Effector memory CD4-positive, alpha-beta T cell (primary cell): Measurements from ENCODE around the gene IDE.

Experiments
- DNase-seq, 3 donors: peaks; one replicate each; pipeline ENCODE4 v3.0.0-alpha.2; 2020
- H3K27ac ChIP-seq: 2 replicates; pipeline ENCODE4 v1.7.0; 2013; ENCODE audit warnings: mild to moderate bottlenecking, low read length, moderate library complexity; ENCODE audit not compliant: insufficient read depth, poor library complexity, severe bottlenecking
- H3K27me3 ChIP-seq: replicated peaks from 2 replicates; pipeline ENCODE4 v1.7.0; 2013; ENCODE audit warnings: mild to moderate bottlenecking, low read length; ENCODE audit not compliant: insufficient read depth, control insufficient read depth, poor library complexity, severe bottlenecking
- H3K36me3 ChIP-seq: 2 replicates; pipeline ENCODE4 v1.7.0; 2013; ENCODE audit warnings: mild to moderate bottlenecking, low read length, moderate library complexity; ENCODE audit not compliant: control insufficient read depth, insufficient read depth
- H3K4me1 ChIP-seq: 2 replicates; pipeline ENCODE4 v1.7.0; 2013; ENCODE audit warnings: low read length, mild to moderate bottlenecking; ENCODE audit not compliant: control insufficient read depth, insufficient read depth, poor library complexity, severe bottlenecking
- H3K4me3 ChIP-seq: 2 replicates; pipeline ENCODE4 v1.7.0; 2013; ENCODE audit warnings: low read length, low read depth, mild to moderate bottlenecking; ENCODE audit not compliant: insufficient read depth, poor library complexity, severe bottlenecking
- H3K9me3 ChIP-seq: 2 replicates; pipeline ENCODE4 v1.7.0; 2013; ENCODE audit warnings: mild to moderate bottlenecking, low read length, moderate library complexity; ENCODE audit not compliant: control insufficient read depth

IDE gene

DNA sequence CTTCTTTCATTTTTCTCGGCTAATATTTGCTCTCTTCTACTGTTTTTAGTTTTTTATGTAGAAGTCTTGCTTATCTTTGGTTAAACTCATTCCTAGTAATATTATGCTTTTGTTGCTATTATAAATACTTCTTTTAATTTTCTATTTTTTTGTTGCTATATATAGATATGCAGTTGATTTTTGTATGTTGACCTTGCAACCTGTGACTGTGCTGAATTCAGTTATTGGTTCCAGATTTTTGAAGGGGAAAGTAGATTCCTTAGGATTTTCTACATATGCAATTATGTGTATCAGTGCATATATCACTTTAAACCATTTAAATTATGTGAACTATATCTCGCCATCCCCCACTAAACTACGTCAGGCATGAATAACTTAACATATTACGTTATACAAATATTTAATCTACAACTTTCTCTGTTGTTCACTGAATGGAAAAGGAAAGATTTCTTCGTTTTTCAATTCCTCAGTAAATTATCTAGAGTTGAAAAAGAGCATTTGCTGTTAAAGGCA, 71.5 kb downstream of the IDE start:
- H3K4me1 ChIP-seq: no peaks in the 10 kb centered on the region
- DNase-seq: no peak
- no peaks in the 10 kb centered on the region for H3K27me3 ChIP-seq
- no peak overlapping the region for H3K4me3 ChIP-seq
- H3K36me3 ChIP-seq: peaks cover 14% of the 10 kb centered on the region
- no peak overlapping the region for H3K27ac ChIP-seq
- H3K9me3 ChIP-seq: no peaks in the 10 kb centered on the region

- no peaks in the 10 kb centered on the region for H3K27me3 ChIP-seq
- no peaks in the 10 kb centered on the region for H3K9me3 ChIP-seq
- no peaks in the 10 kb centered on the region for H3K4me1 ChIP-seq
- H3K27ac ChIP-seq: no peak overlapping the region
- no peak overlapping the region for H3K4me3 ChIP-seq
- no peak for DNase-seq
- peaks cover 18% of the 10 kb centered on the region for H3K36me3 ChIP-seq
Observed at GRCh38 chr10:92493362-92493761, 80.5 kb downstream of the IDE start.

- Histone ChIP-seq H3K27me3 (no peaks in the 10 kb centered on the region), H3K4me1 (no peaks in the 10 kb centered on the region), H3K4me3 (no peak overlapping the region), H3K9me3 (no peaks in the 10 kb centered on the region), H3K27ac (no peak overlapping the region), H3K36me3 (peaks cover 19% of the 10 kb centered on the region)
- no peak for DNase-seq
Observed at GRCh38 chr10:92492748-92493240, 81.1 kb downstream of the IDE start.

DNA sequence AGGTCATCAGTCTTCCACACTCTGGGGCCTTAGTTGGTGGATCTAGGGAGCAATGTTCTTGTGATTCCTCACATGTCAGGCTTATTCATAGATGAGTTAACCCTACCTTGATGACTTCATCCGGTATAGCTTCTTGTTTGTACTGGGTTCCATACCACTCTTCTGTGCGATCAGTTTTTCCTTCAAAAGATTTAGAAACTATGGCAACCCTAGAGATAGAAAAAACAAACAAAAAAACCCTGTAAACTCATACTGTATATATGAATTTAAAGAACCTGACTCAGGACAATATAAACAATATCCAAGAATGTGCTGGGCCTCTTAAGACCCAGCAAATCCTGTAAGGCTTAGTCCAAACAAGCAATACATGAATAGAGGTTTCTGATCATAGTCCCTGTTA, 83.5 kb downstream of the IDE start:
- H3K4me3 ChIP-seq: no peak overlapping the region
- DNase-seq: no peak
- no peaks in the 10 kb centered on the region for H3K9me3 ChIP-seq
- no peak overlapping the region for H3K27ac ChIP-seq
- peaks cover 36% of the 10 kb centered on the region for H3K36me3 ChIP-seq
- H3K27me3 ChIP-seq: no peaks in the 10 kb centered on the region
- H3K4me1 ChIP-seq: no peaks in the 10 kb centered on the region

GRCh38 chr10:92486637-92487036, 87.3 kb downstream of the IDE start:
- no peaks in the 10 kb centered on the region for H3K4me1 ChIP-seq
- DNase-seq: no peak
- H3K36me3 ChIP-seq: peaks cover 44% of the 10 kb centered on the region
- no peaks in the 10 kb centered on the region for H3K9me3 ChIP-seq
- no peak overlapping the region for H3K4me3 ChIP-seq
- no peak overlapping the region for H3K27ac ChIP-seq
- no peaks in the 10 kb centered on the region for H3K27me3 ChIP-seq

DNA sequence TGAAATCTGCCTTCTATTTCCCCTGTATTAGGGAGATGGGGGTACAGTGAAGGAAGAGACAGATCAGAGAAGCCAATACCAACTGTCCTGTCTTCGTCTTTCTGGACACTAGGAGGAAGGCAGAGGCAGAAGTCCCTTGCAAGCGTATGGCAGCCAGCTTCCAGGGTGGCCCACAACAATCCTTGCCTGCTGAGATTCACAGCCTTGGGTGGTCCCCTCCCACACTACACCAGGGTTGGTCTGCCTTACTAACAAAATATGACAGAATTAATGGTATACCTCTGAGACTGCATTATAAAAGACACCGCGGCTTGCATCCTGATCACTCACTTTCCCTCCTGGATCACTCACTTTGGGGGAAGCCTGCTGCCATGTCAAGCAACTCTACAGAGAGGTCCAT, 90.4 kb downstream of the IDE start:
- DNase-seq: no peak
- no peak overlapping the region for H3K27ac ChIP-seq
- peaks cover 50% of the 10 kb centered on the region for H3K36me3 ChIP-seq
- H3K27me3 ChIP-seq: no peaks in the 10 kb centered on the region
- H3K4me1 ChIP-seq: no peaks in the 10 kb centered on the region
- no peaks in the 10 kb centered on the region for H3K9me3 ChIP-seq
- H3K4me3 ChIP-seq: no peak overlapping the region

DNA sequence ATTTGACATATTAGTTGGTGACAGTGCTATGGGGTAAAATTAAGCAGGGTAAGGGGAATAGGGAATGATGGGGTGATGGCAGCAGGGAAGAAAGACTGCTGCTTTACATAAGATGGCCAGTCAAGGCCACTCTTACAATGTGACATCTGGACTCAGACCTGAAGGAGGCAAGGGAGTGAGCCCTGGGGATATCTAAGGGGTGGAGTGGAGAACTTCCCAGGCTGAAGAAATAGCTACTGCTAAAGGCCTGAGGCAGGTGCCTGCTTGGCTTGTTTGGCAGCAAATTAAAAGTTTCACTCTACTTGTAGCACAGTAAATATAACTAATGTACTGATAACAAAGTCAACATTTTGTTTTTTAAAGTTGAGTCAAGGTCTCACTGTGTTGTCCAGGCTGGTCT, 93.5 kb downstream of the IDE start:
- no peaks in the 10 kb centered on the region for H3K9me3 ChIP-seq
- H3K27me3 ChIP-seq: no peaks in the 10 kb centered on the region
- peaks cover 34% of the 10 kb centered on the region for H3K36me3 ChIP-seq
- no peak overlapping the region for H3K27ac ChIP-seq
- no peak for DNase-seq
- H3K4me3 ChIP-seq: no peak overlapping the region
- H3K4me1 ChIP-seq: no peaks in the 10 kb centered on the region

DNA sequence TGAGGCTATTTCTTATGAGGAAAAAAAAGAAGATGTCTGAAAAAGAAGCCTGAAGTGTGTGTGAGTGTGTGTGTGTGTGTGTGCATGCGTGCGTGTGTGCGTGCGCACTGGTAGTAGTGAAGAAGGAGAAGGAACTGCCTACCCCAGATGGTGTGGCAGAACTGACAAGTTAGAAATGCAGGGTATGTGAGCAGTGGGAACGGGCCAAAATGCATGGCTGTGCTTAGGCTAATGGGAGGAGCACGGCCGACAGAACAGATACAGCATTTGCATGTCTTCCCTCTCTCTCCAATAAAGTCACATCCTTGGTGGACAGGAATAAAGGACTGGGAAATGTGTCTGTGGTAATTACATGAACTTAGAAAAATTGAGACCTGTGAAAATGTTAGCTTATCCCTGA, 94.3 kb downstream of the IDE start:
- Histone ChIP-seq H3K4me1 (no peaks in the 10 kb centered on the region), H3K9me3 (no peaks in the 10 kb centered on the region), H3K4me3 (no peak overlapping the region), H3K27me3 (no peaks in the 10 kb centered on the region), H3K27ac (no peak overlapping the region), H3K36me3 (peaks cover 34% of the 10 kb centered on the region)
- DNase-seq: no peak

- Histone ChIP-seq H3K36me3 (peaks cover 32% of the 10 kb centered on the region), H3K4me1 (no peaks in the 10 kb centered on the region), H3K27me3 (no peaks in the 10 kb centered on the region), H3K27ac (no peak overlapping the region), H3K9me3 (no peaks in the 10 kb centered on the region), H3K4me3 (no peak overlapping the region)
- no peak for DNase-seq
Observed at GRCh38 chr10:92478536-92478935, 95.4 kb downstream of the IDE start.

GRCh38 chr10:92475357-92475868, 98.5 kb downstream of the IDE start:
- Histone ChIP-seq H3K9me3 (no peaks in the 10 kb centered on the region), H3K27ac (no peak overlapping the region), H3K27me3 (no peaks in the 10 kb centered on the region), H3K36me3 (peaks cover 23% of the 10 kb centered on the region), H3K4me3 (no peak overlapping the region), H3K4me1 (no peaks in the 10 kb centered on the region)
- no peak for DNase-seq
